HG02763 (cell line): ENCODE results near the gene ARMCX4.
"Not testable (repeated sequence)": the region's sequence is repeated elsewhere in the genome, so short reads cannot be mapped to it uniquely, and the experiment has no call there.

Experiments
- ATAC-seq: cut with Tn5 transposase; IDR thresholded peaks from one replicate; pipeline ENCODE4 v1.9.1; 2021; ENCODE audit warnings: mild to moderate bottlenecking, moderate library complexity; ENCODE audit not compliant: unreplicated experiment

ARMCX4 gene

DNA sequence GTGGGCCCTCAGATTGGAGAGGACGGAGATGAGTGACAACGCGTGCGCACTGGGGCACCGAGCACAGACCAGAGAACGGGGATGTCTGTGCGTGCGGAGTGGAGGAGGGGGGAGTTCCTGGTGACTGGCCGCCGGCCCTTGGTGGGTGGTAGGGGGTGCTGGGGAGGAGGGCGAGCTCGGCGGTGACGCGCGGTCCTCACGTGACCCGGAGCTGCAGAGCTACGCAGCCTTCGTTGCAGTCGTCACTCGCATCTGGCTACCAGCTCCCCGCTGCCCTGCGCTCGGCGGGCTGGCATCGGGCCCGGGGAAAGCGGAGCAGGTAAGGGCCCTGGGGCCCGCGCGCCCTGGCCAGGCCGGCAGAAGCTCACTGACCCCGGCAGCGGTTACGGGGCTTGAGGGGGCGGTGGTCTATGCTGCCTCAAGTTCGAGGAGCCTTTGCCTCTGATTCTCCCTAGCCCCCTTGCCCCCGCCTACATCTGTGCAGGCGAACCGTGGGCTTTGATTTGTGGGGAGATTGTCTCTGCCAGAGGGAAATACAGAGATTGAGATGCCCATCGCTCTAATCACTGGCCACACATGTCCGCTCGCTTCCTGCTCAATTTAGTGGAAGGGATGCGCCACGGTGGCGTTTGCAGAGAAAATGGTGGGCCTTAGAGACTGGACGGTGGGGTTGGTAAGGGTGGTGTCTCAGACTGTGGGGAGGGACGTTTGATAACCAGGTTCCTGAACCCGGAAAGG, at the start of gene ARMCX4:
TSS of gene ARMCX4 (plus strand) at position 245 of the 738 bp plus-strand sequence. CDS start 3,134 bp downstream, outside the sequence.
- ATAC-seq: no peak

DNA sequence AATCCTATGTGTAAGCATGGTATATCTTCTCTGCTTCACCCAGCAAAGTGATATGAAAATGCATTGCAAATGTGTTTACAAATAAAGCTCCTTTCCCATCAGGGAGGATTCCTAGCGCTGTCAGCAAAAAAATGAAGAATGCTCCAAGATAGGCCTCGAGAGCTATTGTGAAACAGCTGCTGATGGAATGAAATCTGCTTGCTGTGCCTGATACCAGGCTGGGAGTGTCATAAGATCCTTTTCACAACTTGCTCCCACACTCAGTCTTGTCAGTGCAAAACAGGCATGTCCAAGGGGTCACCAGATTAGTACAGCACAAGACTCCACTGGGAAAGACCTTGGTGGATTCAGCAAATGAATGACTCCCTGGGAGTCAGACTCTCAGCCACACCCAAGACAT, 43.2 kb upstream of the ARMCX4 start:
- no peak for ATAC-seq

GRCh38 chrX:101449279-101449678, 36.0 kb upstream of the ARMCX4 start:
- no peak for ATAC-seq

DNA sequence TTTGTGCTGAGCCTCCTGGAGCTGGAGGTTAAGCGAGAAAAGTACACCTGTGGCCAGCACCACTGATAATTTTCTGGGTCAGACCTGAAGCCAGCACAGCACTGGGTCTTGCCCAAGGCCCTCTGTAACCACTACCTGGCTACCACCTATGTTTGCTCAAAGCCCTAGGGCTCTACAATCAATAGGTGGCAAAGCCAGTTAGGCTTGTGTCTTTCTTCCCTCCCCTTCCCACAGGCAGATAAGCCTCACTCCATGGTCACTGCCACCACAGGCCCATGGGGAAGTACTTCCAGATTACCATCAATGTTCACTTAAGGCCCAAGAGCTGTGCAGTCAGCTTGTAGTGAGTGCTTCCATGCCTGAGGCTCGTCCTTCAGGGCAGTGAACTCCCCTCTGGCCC, 35.2 kb upstream of the ARMCX4 start:
- no peak for ATAC-seq

GRCh38 chrX:101450961-101451360, 34.3 kb upstream of the ARMCX4 start:
- no peak for ATAC-seq

GRCh38 chrX:101452056-101452455, 33.2 kb upstream of the ARMCX4 start:
- ATAC-seq: no peak

DNA sequence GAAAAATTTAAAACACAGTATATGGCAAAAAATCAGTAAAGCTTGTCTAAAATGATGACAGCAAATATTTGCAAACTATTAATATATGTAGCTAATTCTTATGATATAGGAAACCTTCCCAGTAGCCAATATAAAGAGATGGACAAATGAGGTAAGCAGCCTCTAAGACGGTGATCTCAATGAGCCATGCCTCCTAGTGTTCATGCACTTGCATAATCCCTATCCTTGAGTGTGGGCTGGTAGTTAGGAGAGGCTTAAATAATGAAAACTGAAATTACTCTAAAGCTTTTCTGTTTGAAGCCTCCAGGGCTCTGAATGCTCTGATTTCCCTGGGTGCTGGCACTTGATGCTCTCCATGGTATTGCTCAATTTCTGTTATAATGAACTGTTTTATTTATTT, 24.6 kb upstream of the ARMCX4 start:
- no peak for ATAC-seq

- no peak for ATAC-seq
Observed at GRCh38 chrX:101462892-101463291, 22.4 kb upstream of the ARMCX4 start.

- ATAC-seq: no peak
Observed at GRCh38 chrX:101478366-101478765, 6.9 kb upstream of the ARMCX4 start.

DNA sequence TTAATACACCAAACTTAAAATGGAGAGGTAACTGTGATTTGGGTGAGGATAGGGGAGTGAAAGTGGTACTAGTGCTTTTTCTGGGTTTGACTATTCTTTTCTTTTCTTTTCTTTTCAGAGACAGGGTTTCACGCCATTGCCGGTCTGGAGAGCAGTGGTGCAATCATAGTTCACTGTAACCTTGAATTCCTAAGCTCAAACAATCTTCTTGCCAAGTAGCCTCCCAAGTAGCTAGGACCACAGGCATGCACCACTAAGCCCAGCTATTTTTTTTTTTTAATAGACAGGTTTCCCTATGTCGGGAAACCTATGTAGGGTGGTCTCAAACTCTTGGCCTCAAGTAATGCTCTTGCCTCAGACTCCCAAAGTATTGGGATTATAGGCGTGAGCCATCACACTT, 3.0 kb upstream of the ARMCX4 start:
- no peak for ATAC-seq

DNA sequence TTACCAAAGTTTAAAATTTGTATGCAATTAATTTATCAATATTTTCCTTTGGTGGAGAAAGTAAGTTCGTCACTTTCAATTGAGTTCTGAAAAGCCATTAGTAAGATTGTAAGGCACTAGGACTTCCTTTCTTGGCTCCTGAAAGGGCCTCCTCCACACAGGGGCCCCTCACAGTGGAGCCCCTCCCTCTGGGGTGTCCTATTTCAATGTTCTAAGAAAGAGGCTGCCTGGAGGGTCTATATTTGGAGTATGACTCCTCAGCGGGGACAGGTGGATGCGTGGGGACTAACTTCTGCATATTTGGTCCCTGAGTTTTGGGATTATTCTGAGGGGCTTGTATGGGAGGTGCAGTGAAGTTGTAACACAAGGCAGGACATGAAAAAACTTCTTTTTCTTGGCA, 1.6 kb upstream of the ARMCX4 start:
- ATAC-seq: no peak

GRCh38 chrX:101484135-101484534, 1.1 kb upstream of the ARMCX4 start:
- no peak for ATAC-seq

DNA sequence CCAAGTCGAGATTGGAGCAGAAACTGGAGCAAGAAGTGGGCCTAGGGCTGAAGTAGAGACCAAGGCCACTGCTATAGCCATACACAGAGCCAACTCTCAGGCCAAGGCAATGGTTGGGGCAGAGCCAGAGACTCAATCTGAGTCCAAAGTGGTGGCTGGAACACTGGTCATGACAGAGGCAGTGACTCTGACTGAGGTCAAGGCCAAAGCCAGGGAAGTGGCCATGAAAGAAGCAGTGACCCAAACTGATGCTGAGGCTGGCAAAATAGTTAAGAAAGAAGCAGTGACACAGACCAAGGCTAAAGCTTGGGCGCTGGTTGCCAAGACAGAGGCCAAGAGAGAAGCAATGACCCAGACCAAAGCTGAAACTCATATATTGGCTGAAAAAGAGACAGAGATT, 3.5 kb downstream of the ARMCX4 start:
- ATAC-seq: no peak

DNA sequence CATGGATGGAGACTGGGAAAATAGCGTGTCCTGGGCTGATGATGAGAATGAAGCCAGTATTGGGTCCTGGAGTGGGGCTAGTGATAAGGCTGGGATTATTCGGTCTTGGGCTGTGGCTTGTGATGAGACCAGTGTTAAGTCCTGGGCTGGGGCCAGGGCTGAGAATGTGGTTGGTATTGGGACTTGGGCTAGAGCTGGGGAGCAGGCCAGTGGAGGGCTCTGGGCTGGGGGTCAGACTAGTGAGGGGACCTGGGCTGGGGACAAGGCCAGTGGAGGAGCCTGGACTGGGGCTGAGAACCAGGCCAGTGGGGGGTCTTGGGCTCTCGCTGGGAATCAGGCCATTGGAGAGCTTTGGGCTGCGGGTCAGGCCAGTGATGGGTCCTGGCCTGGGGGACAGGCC, 6.7 kb downstream of the ARMCX4 start:
- no peak for ATAC-seq

- ATAC-seq: no peak
Observed at GRCh38 chrX:101493225-101493624, 8.0 kb downstream of the ARMCX4 start.

GRCh38 chrX:101502929-101503328, 17.7 kb downstream of the ARMCX4 start:
- ATAC-seq: not testable (repeated sequence)

DNA sequence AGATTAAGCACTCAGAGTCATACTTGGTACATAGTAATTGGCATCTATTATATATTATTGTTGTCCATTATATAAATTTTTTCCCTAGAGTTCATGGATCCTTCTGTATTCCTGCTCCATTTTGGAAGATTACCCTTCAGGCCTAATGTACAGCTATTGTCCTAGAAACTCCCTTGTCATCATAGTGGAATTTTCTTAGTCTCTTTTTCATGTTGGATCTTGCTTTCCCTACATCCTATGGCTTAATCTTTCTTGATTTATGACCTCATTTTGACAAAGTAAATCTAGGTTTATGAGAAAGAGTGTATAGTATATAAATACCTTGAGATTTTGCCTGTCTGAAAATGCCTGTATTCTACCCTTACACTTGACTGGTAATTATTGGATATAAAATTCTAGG, 22.1 kb downstream of the ARMCX4 start:
- ATAC-seq: no peak

GRCh38 chrX:101507986-101508385, 22.7 kb downstream of the ARMCX4 start:
- ATAC-seq: no peak

- no peak for ATAC-seq
Observed at GRCh38 chrX:101530944-101531343, 45.7 kb downstream of the ARMCX4 start.
